ENCODE results near the gene NAT9. TPM values are rescaled to one million over a fixed set of nuclear protein-coding genes. Genes with fewer than 3 reads are reported as not detected.

NAT9 gene
- total RNA-seq, 2 donors from 2014 or later, result 58.3 to 77.3 TPM

DNA sequence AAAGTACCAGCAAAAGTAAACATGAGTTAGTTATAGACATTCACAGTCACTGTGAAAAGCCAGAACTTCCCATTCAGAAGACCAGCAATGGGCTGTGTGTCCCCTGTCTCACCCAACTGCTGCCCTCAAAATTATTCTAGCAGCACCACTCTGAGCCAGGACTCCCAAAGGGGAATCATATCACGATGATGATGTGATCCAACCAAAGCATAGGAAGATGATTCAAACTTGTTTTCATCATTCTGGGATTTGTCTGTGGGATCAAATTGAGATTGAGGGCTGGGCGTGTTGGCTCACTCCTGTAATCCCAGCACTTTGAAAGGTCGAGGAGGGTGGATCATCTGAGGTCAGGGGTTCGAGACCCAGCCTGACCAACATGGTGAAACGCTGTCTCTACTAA is 6.4 kb upstream of the NAT9 start:
- no peaks in the 10 kb centered on the region for H3K9me3 Mint-ChIP-seq
- no peak overlapping the region for H3K27ac ChIP-seq (ENCODE audit: low read depth, low read length)
- no peaks in the 10 kb centered on the region for H3K27me3 Mint-ChIP-seq (ENCODE audit: insufficient read depth)
- no peaks in the 10 kb centered on the region for H3K27me3 ChIP-seq (ENCODE audit: control insufficient read depth, insufficient read depth, low read length, poor library complexity, severe bottlenecking)
- peaks cover 42% of the 10 kb centered on the region for H3K36me3 Mint-ChIP-seq (ENCODE audit: low read depth)
- WGBS, 2 experiments (ENCODE audit: insufficient coverage in 1 of 2, insufficient read length in 1 of 2), result 84 to 92% methylated on average over 5 of the region's 5 CpGs
- no peak overlapping the region for H3K4me3 ChIP-seq (ENCODE audit: low read length)
- peaks cover 5% of the 10 kb centered on the region for H3K4me1 ChIP-seq (ENCODE audit: control insufficient read depth, insufficient read depth, low read length)
- no peak for DNase-seq
- no peaks in the 10 kb centered on the region for H3K9me3 ChIP-seq (ENCODE audit: control insufficient read depth, low read length)
- no peak overlapping the region for H3K4me3 Mint-ChIP-seq
- peaks cover 60% of the 10 kb centered on the region for H3K36me3 ChIP-seq (ENCODE audit: control insufficient read depth, insufficient read depth, low read length)
- H3K4me1 Mint-ChIP-seq, result peaks cover 6% of the 10 kb centered on the region
- H3K9ac ChIP-seq (ENCODE audit: extremely low read depth, low read length, poor library complexity, severe bottlenecking), result no peak overlapping the region
- H3K27ac Mint-ChIP-seq, result no peak overlapping the region
- TF ChIP-seq, protein P1, sequence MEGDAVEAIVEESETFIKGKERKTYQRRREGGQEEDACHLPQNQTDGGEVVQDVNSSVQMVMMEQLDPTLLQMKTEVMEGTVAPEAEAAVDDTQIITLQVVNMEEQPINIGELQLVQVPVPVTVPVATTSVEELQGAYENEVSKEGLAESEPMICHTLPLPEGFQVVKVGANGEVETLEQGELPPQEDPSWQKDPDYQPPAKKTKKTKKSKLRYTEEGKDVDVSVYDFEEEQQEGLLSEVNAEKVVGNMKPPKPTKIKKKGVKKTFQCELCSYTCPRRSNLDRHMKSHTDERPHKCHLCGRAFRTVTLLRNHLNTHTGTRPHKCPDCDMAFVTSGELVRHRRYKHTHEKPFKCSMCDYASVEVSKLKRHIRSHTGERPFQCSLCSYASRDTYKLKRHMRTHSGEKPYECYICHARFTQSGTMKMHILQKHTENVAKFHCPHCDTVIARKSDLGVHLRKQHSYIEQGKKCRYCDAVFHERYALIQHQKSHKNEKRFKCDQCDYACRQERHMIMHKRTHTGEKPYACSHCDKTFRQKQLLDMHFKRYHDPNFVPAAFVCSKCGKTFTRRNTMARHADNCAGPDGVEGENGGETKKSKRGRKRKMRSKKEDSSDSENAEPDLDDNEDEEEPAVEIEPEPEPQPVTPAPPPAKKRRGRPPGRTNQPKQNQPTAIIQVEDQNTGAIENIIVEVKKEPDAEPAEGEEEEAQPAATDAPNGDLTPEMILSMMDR (conservative IDR thresholded peaks at IDR 0.05), result no peak

DNA sequence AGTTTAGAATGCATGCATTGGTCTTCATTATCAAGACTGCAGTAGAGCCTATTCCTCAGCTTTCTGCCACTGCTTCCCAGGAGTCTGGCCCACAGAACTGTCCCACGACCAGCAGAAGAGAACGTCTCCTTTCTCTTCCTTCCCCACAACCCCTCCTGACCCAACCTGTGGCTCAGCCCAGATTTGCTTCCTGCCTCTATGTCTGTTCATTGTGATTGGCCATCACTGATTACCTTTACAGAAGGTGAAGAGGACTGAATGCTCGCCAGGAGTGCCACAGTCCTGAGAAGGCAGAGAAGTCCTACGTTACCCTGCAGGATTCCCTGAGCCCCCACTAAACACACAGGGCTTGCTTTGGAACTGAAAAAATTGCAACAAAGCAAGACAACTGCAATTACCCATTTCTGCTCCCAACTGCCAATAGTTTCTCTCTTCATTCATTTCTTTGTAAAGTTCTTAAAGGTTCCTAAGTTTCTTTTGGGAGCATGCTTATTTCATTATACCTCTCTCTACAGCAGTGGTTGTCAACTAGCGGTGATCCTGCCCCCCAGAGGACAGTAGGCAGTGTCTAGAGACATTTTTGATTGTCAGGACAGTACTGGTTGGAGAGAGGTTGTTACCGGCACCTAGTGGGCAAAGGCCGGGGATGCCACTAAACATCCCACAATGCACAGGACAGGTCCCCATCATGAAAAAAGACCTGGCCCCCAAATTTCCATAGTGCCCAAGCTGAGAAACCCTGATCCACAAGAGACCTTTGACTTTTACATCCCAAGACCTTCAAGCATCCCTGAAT is 4.5 kb upstream of the NAT9 start:
- Mint-ChIP-seq H3K4me3 (no peak overlapping the region), H3K36me3 (ENCODE audit: low read depth) (peaks cover 27% of the 10 kb centered on the region), H3K4me1 (peaks cover 13% of the 10 kb centered on the region), H3K9me3 (no peaks in the 10 kb centered on the region), H3K27me3 (ENCODE audit: insufficient read depth) (no peaks in the 10 kb centered on the region), H3K27ac (no peak overlapping the region)
- H3K4me3 ChIP-seq (ENCODE audit: low read length), result no peak overlapping the region
- 77 to 88% methylated on average over 4 to 7 of the region's 7 CpGs for WGBS, 2 experiments (ENCODE audit: insufficient coverage in 1 of 2, insufficient read length in 1 of 2)
- no peak overlapping the region for H3K9ac ChIP-seq (ENCODE audit: extremely low read depth, low read length, poor library complexity, severe bottlenecking)
- H3K4me1 ChIP-seq (ENCODE audit: control insufficient read depth, insufficient read depth, low read length), result peaks cover 5% of the 10 kb centered on the region
- H3K27me3 ChIP-seq (ENCODE audit: control insufficient read depth, insufficient read depth, low read length, poor library complexity, severe bottlenecking), result no peaks in the 10 kb centered on the region
- H3K9me3 ChIP-seq (ENCODE audit: control insufficient read depth, low read length), result no peaks in the 10 kb centered on the region
- H3K27ac ChIP-seq (ENCODE audit: low read depth, low read length), result no peak overlapping the region
- peaks cover 48% of the 10 kb centered on the region for H3K36me3 ChIP-seq (ENCODE audit: control insufficient read depth, insufficient read depth, low read length)
- DNase-seq, result peak; percentile 85
- TF ChIP-seq, protein P1 (conservative IDR thresholded peaks at IDR 0.05), result peak; percentile 75

DNA sequence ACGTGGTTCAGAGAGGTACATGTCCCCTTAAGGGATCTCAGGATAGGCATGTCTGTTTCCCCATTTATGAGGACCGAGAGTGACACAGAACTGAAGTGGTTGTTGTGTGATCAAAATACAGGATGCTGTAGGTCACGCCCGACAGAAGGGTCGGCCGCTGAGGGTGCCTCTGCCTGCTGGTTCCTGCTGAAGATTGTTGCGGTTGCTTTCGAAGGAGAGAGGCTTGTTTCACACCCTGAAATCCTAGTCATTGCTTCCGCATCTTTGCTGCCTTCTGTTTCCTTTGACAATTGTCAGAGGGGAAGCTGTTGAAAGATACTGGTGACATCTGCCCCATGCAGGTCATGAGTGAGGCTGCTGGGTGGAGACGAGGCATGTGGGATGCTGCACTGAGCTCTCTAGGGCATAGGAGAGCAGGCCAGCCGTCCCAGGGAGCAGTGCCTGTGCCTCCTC is 3.8 kb upstream of the NAT9 start:
- peaks cover 43% of the 10 kb centered on the region for H3K36me3 ChIP-seq (ENCODE audit: control insufficient read depth, insufficient read depth, low read length)
- TF ChIP-seq, protein P1 (conservative IDR thresholded peaks at IDR 0.05), result no peak
- no peak overlapping the region for H3K9ac ChIP-seq (ENCODE audit: extremely low read depth, low read length, poor library complexity, severe bottlenecking)
- no peaks in the 10 kb centered on the region for H3K9me3 ChIP-seq (ENCODE audit: control insufficient read depth, low read length)
- H3K4me3 Mint-ChIP-seq, result no peak overlapping the region
- H3K9me3 Mint-ChIP-seq, result no peaks in the 10 kb centered on the region
- H3K4me1 Mint-ChIP-seq, result peaks cover 14% of the 10 kb centered on the region
- peaks cover 26% of the 10 kb centered on the region for H3K36me3 Mint-ChIP-seq (ENCODE audit: low read depth)
- no peak overlapping the region for H3K27ac Mint-ChIP-seq
- no peaks in the 10 kb centered on the region for H3K27me3 ChIP-seq (ENCODE audit: control insufficient read depth, insufficient read depth, low read length, poor library complexity, severe bottlenecking)
- DNase-seq, result no peak
- no peak overlapping the region for H3K27ac ChIP-seq (ENCODE audit: low read depth, low read length)
- WGBS, 2 experiments (ENCODE audit: insufficient coverage in 1 of 2, insufficient read length in 1 of 2), result 89% methylated on average over 7 to 11 of the region's 11 CpGs
- H3K4me1 ChIP-seq (ENCODE audit: control insufficient read depth, insufficient read depth, low read length), result peaks cover 5% of the 10 kb centered on the region
- no peak overlapping the region for H3K4me3 ChIP-seq (ENCODE audit: low read length)
- no peaks in the 10 kb centered on the region for H3K27me3 Mint-ChIP-seq (ENCODE audit: insufficient read depth)
